Activated B cell treated with CpG ODN at 0.5 μM for 24 hours (primary cell): ENCODE measurements around the gene SCTR. TPM values are rescaled to one million over a fixed set of nuclear protein-coding genes. Genes with fewer than 3 reads are reported as not detected.
A peak's percentile ranks its signal among the peaks of the same experiment; 100 is the strongest.

Source experiments
- ATAC-seq: fragments of 200-7000 bp; cut with Tn5 transposase; one replicate; pipeline ENCODE4 v1.10.0; 2021; ENCODE audit warnings: low read depth, mild to moderate bottlenecking, moderate library complexity
- CTCF ChIA-PET: fragments of 350-600 bp; sonication (Branson Sonifier 250); formaldehyde crosslinking; loops from one replicate; lab custom pipeline; 2021; ENCODE audit warnings: antibody characterized with exemption; lab: Charles Lee
- POLR2A ChIA-PET: fragments of 350-600 bp; sonication (Branson Sonifier 250); formaldehyde crosslinking; loops from one replicate; lab custom pipeline; 2021; ENCODE audit warnings: antibody characterized with exemption; lab: Charles Lee
- DNase-seq: peaks from one replicate; pipeline ENCODE4 v3.0.0; 2022
- H3K27ac Mint-ChIP-seq: one replicate; pipeline ENCODE4 v1.8.0; 2020; ENCODE audit warnings: mixed read lengths
- H3K27me3 Mint-ChIP-seq: one replicate; pipeline ENCODE4 v1.8.0; 2021; ENCODE audit warnings: mixed read lengths
- H3K36me3 Mint-ChIP-seq: one replicate; pipeline ENCODE4 v1.8.0; 2021; ENCODE audit warnings: low read depth, mixed read lengths
- H3K4me1 Mint-ChIP-seq: one replicate; pipeline ENCODE4 v1.8.0; 2021; ENCODE audit warnings: mixed read lengths
- H3K4me3 Mint-ChIP-seq: one replicate; pipeline ENCODE4 v1.8.0; 2020; ENCODE audit warnings: mild to moderate bottlenecking, mixed read lengths
- H3K9me3 Mint-ChIP-seq: one replicate; pipeline ENCODE4 v1.8.0; 2020; ENCODE audit warnings: mixed read lengths
- CTCF ChIP-seq: fragments of 200-600 bp; IDR thresholded peaks from one replicate; pipeline ENCODE4 v1.8.0; 2022; ENCODE audit warnings: antibody characterized with exemption, mild to moderate bottlenecking
- intact Hi-C: fragments of 100-400 bp; cut with micrococcal nuclease; formaldehyde crosslinking; loops from one replicate; pipeline ENCODE4 v1.15.1; 2024
- total RNA-seq: library from RNA; stranded (reverse); gene quantifications from 2 replicates; pipeline ENCODE4 v1.2.3, GENCODE V29; 2022

The SCTR gene
- total RNA-seq, 1 donor from 2014 or later = not detected

- ChIA-PET POLR2A (no interaction called here), CTCF (no interaction called here)
- Mint-ChIP-seq H3K27me3 (peaks cover 34% of the 10 kb centered on the region), H3K4me1 (no peaks in the 10 kb centered on the region), H3K4me3 (no peak overlapping the region), H3K9me3 (no peaks in the 10 kb centered on the region), H3K36me3 (no peaks in the 10 kb centered on the region), H3K27ac (no peak overlapping the region)
- DNase-seq = no peak
- TF ChIP-seq CTCF = no peak
- no peak for ATAC-seq
- intact Hi-C loops = no loop called here
Observed at GRCh38 chr2:119519057-119519408, 5.2 kb downstream of the SCTR start.

- POLR2A ChIA-PET = no interaction called here
- no peak for DNase-seq
- Mint-ChIP-seq H3K27ac (no peak overlapping the region), H3K4me1 (no peaks in the 10 kb centered on the region), H3K4me3 (no peak overlapping the region), H3K36me3 (no peaks in the 10 kb centered on the region), H3K9me3 (no peaks in the 10 kb centered on the region), H3K27me3 (peaks cover 30% of the 10 kb centered on the region)
- TF ChIP-seq CTCF = no peak
- intact Hi-C loops = no loop called here
- CTCF ChIA-PET = no interaction called here
- no peak for ATAC-seq
Observed at GRCh38 chr2:119518401-119519056, 5.8 kb downstream of the SCTR start.

- no peak for TF ChIP-seq CTCF
- CTCF ChIA-PET = no interaction called here
- intact Hi-C loops = loop anchor here (1.0 kb wide), 1 partner anchor 143 kb away; no protein-coding TSS in a partner anchor
- Mint-ChIP-seq H3K4me3 (no peak overlapping the region), H3K9me3 (no peaks in the 10 kb centered on the region), H3K27me3 (peaks cover 23% of the 10 kb centered on the region), H3K27ac (no peak overlapping the region), H3K4me1 (no peaks in the 10 kb centered on the region), H3K36me3 (no peaks in the 10 kb centered on the region)
- ATAC-seq (peak; percentile 37), DNase-seq (no peak)
- POLR2A ChIA-PET = no interaction called here
Observed at GRCh38 chr2:119517433-119517832, 6.8 kb downstream of the SCTR start.

GRCh38 chr2:119516121-119516520, 8.2 kb downstream of the SCTR start:
- POLR2A ChIA-PET = no interaction called here
- ATAC-seq = no peak
- Mint-ChIP-seq H3K9me3 (no peaks in the 10 kb centered on the region), H3K36me3 (no peaks in the 10 kb centered on the region), H3K4me3 (no peak overlapping the region), H3K27ac (no peak overlapping the region), H3K27me3 (peaks cover 18% of the 10 kb centered on the region), H3K4me1 (no peaks in the 10 kb centered on the region)
- intact Hi-C loops = no loop called here
- CTCF ChIA-PET = no interaction called here
- TF ChIP-seq CTCF = no peak
- DNase-seq = no peak

- no peaks in the 10 kb centered on the region for H3K9me3 Mint-ChIP-seq
- no peaks in the 10 kb centered on the region for H3K4me1 Mint-ChIP-seq
- ChIA-PET POLR2A (no interaction called here), CTCF (no interaction called here)
- H3K27ac Mint-ChIP-seq = no peak overlapping the region
- H3K27me3 Mint-ChIP-seq = peaks cover 22% of the 10 kb centered on the region
- ATAC-seq (no peak), DNase-seq (no peak)
- H3K36me3 Mint-ChIP-seq = no peaks in the 10 kb centered on the region
- intact Hi-C loops = no loop called here
- TF ChIP-seq CTCF = no peak
- no peak overlapping the region for H3K4me3 Mint-ChIP-seq
Observed at GRCh38 chr2:119513832-119514231, 10.5 kb downstream of the SCTR start.
